Kidney capillary endothelial cell (primary cell): ENCODE measurements around the gene KPNA3.
A peak's percentile ranks its signal among the peaks of the same experiment; 100 is the strongest.
"Not testable (repeated sequence)": the region's sequence is repeated elsewhere in the genome, so short reads cannot be mapped to it uniquely, and the experiment has no call there.

ENCODE experiments used
- DNase-seq: peaks from one replicate; pipeline ENCODE4 v3.0.0-alpha.2; 2018; ENCODE audit warnings: low spot score

Gene KPNA3

GRCh38 chr13:49806126-49806536 lies 13.6 kb upstream of the KPNA3 start:
- no peak for DNase-seq

GRCh38 chr13:49803047-49803446 lies 10.6 kb upstream of the KPNA3 start:
- DNase-seq = not testable (repeated sequence)

GRCh38 chr13:49802426-49802825 lies 9.9 kb upstream of the KPNA3 start:
- no peak for DNase-seq

- peak; percentile 31 for DNase-seq
These were observed 552 bp downstream of the KPNA3 start for GRCh38 chr13:49791711-49792549.

GRCh38 chr13:49791315-49791710 lies 1.2 kb downstream of the KPNA3 start:
- no peak for DNase-seq

- DNase-seq = no peak
These were observed 2.5 kb downstream of the KPNA3 start for GRCh38 chr13:49789968-49790367.

GRCh38 chr13:49786401-49787008 lies 6.0 kb downstream of the KPNA3 start:
- DNase-seq = no peak

- no peak for DNase-seq
These were observed 7.5 kb downstream of the KPNA3 start for GRCh38 chr13:49784886-49785570.

- no peak for DNase-seq
These were observed 8.6 kb downstream of the KPNA3 start for GRCh38 chr13:49783865-49784264.

- no peak for DNase-seq
These were observed 9.7 kb downstream of the KPNA3 start for GRCh38 chr13:49782784-49783183.

- DNase-seq = no peak
These were observed 10.7 kb downstream of the KPNA3 start for GRCh38 chr13:49781806-49782205.

GRCh38 chr13:49779721-49780120 lies 12.8 kb downstream of the KPNA3 start:
- DNase-seq = no peak

- DNase-seq = no peak
These were observed 14.5 kb downstream of the KPNA3 start for GRCh38 chr13:49777746-49778614.

GRCh38 chr13:49776871-49777270 lies 15.6 kb downstream of the KPNA3 start:
- DNase-seq = no peak

- no peak for DNase-seq
These were observed 18.0 kb downstream of the KPNA3 start for GRCh38 chr13:49774376-49775005.

- DNase-seq = no peak
These were observed 19.7 kb downstream of the KPNA3 start for GRCh38 chr13:49772828-49773227.

- not testable (repeated sequence) for DNase-seq
These were observed 30.7 kb downstream of the KPNA3 start for GRCh38 chr13:49761811-49762210.

GRCh38 chr13:49760558-49760957 lies 31.9 kb downstream of the KPNA3 start:
- no peak for DNase-seq

- DNase-seq = no peak
These were observed 33.0 kb downstream of the KPNA3 start for GRCh38 chr13:49759503-49759902.

- DNase-seq = no peak
These were observed 36.2 kb downstream of the KPNA3 start for GRCh38 chr13:49756263-49756662.

GRCh38 chr13:49754146-49754545 lies 38.3 kb downstream of the KPNA3 start:
- DNase-seq = no peak

GRCh38 chr13:49749848-49750247 lies 42.6 kb downstream of the KPNA3 start:
- no peak for DNase-seq
